ENCODE data around the gene KIF16B. TPM values are rescaled to one million over a fixed set of nuclear protein-coding genes. Genes with fewer than 3 reads are reported as not detected.

KIF16B gene
- total and polyA plus RNA-seq, 2 experiments from 2014 or later = 6.5 to 11.1 TPM

DNA sequence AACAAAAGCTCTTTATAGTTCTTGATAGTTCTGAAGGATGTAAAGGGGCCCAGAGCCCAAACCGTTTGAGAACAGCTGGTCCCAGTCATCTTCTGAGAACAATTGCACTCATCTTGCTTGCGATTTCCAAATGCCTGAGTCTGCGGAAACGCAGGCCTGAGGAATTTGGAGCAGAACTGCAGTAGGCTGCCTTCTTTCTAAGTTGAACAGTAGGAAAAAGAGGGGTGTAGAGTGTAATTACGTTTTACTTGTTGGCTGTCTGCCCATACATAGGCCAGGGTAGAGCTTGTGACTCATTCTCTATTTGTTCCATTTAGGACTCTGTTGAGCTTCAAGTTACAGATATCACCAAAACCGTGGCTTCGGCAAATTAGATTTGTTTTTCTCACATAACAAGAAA, 42.0 kb upstream of the KIF16B start (continued):
- TF ChIP-seq, protein P1, sequence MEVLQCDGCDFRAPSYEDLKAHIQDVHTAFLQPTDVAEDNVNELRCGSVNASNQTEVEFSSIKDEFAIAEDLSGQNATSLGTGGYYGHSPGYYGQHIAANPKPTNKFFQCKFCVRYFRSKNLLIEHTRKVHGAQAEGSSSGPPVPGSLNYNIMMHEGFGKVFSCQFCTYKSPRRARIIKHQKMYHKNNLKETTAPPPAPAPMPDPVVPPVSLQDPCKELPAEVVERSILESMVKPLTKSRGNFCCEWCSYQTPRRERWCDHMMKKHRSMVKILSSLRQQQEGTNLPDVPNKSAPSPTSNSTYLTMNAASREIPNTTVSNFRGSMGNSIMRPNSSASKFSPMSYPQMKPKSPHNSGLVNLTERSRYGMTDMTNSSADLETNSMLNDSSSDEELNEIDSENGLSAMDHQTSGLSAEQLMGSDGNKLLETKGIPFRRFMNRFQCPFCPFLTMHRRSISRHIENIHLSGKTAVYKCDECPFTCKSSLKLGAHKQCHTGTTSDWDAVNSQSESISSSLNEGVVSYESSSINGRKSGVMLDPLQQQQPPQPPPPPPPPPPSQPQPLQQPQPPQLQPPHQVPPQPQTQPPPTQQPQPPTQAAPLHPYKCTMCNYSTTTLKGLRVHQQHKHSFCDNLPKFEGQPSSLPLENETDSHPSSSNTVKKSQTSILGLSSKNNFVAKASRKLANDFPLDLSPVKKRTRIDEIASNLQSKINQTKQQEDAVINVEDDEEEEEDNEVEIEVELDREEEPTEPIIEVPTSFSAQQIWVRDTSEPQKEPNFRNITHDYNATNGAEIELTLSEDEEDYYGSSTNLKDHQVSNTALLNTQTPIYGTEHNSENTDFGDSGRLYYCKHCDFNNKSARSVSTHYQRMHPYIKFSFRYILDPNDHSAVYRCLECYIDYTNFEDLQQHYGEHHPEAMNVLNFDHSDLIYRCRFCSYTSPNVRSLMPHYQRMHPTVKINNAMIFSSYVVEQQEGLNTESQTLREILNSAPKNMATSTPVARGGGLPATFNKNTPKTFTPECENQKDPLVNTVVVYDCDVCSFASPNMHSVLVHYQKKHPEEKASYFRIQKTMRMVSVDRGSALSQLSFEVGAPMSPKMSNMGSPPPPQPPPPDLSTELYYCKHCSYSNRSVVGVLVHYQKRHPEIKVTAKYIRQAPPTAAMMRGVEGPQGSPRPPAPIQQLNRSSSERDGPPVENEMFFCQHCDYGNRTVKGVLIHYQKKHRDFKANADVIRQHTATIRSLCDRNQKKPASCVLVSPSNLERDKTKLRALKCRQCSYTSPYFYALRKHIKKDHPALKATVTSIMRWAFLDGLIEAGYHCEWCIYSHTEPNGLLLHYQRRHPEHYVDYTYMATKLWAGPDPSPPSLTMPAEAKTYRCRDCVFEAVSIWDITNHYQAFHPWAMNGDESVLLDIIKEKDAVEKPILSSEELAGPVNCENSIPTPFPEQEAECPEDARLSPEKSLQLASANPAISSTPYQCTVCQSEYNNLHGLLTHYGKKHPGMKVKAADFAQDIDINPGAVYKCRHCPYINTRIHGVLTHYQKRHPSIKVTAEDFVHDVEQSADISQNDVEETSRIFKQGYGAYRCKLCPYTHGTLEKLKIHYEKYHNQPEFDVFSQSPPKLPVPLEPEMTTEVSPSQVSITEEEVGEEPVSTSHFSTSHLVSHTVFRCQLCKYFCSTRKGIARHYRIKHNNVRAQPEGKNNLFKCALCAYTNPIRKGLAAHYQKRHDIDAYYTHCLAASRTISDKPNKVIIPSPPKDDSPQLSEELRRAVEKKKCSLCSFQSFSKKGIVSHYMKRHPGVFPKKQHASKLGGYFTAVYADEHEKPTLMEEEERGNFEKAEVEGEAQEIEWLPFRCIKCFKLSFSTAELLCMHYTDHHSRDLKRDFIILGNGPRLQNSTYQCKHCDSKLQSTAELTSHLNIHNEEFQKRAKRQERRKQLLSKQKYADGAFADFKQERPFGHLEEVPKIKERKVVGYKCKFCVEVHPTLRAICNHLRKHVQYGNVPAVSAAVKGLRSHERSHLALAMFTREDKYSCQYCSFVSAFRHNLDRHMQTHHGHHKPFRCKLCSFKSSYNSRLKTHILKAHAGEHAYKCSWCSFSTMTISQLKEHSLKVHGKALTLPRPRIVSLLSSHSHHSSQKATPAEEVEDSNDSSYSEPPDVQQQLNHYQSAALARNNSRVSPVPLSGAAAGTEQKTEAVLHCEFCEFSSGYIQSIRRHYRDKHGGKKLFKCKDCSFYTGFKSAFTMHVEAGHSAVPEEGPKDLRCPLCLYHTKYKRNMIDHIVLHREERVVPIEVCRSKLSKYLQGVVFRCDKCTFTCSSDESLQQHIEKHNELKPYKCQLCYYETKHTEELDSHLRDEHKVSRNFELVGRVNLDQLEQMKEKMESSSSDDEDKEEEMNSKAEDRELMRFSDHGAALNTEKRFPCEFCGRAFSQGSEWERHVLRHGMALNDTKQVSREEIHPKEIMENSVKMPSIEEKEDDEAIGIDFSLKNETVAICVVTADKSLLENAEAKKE (CRISPR knock-in tag; IDR thresholded peaks at IDR 0.05) = no peak
- TF ChIP-seq ZNF331 (CRISPR knock-in tag; IDR thresholded peaks at IDR 0.05; ENCODE audit: low read depth) (no peak), ZNF114 (CRISPR knock-in tag; IDR thresholded peaks at IDR 0.05) (no peak), CREB1 (CRISPR knock-in tag; IDR thresholded peaks at IDR 0.05; ENCODE audit: low read depth) (no peak), EZH2 (IDR thresholded peaks at IDR 0.05; ENCODE audit: low read depth, unreplicated experiment) (no peak), STAT1 (IDR thresholded peaks at IDR 0.05; ENCODE audit: unreplicated experiment) (no peak)
- TF ChIP-seq, protein P2, sequence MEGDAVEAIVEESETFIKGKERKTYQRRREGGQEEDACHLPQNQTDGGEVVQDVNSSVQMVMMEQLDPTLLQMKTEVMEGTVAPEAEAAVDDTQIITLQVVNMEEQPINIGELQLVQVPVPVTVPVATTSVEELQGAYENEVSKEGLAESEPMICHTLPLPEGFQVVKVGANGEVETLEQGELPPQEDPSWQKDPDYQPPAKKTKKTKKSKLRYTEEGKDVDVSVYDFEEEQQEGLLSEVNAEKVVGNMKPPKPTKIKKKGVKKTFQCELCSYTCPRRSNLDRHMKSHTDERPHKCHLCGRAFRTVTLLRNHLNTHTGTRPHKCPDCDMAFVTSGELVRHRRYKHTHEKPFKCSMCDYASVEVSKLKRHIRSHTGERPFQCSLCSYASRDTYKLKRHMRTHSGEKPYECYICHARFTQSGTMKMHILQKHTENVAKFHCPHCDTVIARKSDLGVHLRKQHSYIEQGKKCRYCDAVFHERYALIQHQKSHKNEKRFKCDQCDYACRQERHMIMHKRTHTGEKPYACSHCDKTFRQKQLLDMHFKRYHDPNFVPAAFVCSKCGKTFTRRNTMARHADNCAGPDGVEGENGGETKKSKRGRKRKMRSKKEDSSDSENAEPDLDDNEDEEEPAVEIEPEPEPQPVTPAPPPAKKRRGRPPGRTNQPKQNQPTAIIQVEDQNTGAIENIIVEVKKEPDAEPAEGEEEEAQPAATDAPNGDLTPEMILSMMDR (conservative IDR thresholded peaks at IDR 0.05; ENCODE audit: low read depth in 2 of 2) = no peak

DNA sequence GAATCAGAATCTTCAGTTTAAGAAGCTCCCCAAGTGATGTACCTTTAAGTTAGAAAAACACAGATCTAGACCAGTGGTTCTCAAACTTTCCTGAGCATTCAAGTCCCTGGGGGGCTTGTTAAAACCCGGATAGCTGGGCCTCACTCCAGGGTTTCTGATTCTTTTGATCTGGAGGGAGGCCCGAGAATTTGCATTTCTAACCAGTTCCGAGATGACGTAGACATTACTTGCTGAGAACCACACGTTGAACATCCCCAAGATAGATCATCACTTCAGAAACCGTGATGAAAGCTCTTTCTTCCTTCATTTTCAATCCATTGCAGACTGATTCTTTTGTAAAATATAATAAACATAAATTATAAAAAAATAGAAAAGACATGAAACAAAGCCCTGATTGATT, 40.7 kb upstream of the KIF16B start:
- peaks cover 5% of the 10 kb centered on the region for H3K27me3 Mint-ChIP-seq (ENCODE audit: insufficient read depth, low read depth, poor library complexity)
- DNase-seq (ENCODE audit: low spot score) = no peak
- H3K27me3 ChIP-seq (ENCODE audit: insufficient read depth) = no peaks in the 10 kb centered on the region
- H3F3A ChIP-seq (replicated peaks; ENCODE audit: low read depth) = no peaks in the 10 kb centered on the region
- H3K79me2 ChIP-seq (replicated peaks; ENCODE audit: insufficient read depth) = no peaks in the 10 kb centered on the region
- H3K4me3 ChIP-seq = no peak overlapping the region
- H2AFZ ChIP-seq = no peak overlapping the region
- H3K4me3 Mint-ChIP-seq = no peak overlapping the region
- no peaks in the 10 kb centered on the region for H3K9me2 ChIP-seq (ENCODE audit: insufficient read depth)
- no peak overlapping the region for H3K27ac ChIP-seq (ENCODE audit: low read depth)
- peaks cover 12% of the 10 kb centered on the region for H3K36me3 Mint-ChIP-seq (ENCODE audit: low read depth)
- ATAC-seq = no peak
- no peaks in the 10 kb centered on the region for H3K36me3 ChIP-seq (ENCODE audit: insufficient read depth)
- H3K4me2 ChIP-seq = no peak overlapping the region
- peaks cover 7% of the 10 kb centered on the region; the same call in 2 of the 3 replicates for H3K4me1 Mint-ChIP-seq
- H3K4me1 ChIP-seq (ENCODE audit: insufficient read depth) = no peaks in the 10 kb centered on the region
- H4K20me1 ChIP-seq (replicated peaks; ENCODE audit: insufficient read depth) = no peaks in the 10 kb centered on the region
- peaks cover 15% of the 10 kb centered on the region for H3K9me3 Mint-ChIP-seq
- H3K27ac Mint-ChIP-seq = no peak overlapping the region
- TF ChIP-seq ZNF114 (CRISPR knock-in tag; IDR thresholded peaks at IDR 0.05) (no peak), EZH2 (IDR thresholded peaks at IDR 0.05; ENCODE audit: low read depth, unreplicated experiment) (no peak), STAT1 (IDR thresholded peaks at IDR 0.05; ENCODE audit: unreplicated experiment) (no peak)
- TF ChIP-seq, protein P3, sequence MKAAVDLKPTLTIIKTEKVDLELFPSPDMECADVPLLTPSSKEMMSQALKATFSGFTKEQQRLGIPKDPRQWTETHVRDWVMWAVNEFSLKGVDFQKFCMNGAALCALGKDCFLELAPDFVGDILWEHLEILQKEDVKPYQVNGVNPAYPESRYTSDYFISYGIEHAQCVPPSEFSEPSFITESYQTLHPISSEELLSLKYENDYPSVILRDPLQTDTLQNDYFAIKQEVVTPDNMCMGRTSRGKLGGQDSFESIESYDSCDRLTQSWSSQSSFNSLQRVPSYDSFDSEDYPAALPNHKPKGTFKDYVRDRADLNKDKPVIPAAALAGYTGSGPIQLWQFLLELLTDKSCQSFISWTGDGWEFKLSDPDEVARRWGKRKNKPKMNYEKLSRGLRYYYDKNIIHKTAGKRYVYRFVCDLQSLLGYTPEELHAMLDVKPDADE (IDR thresholded peaks at IDR 0.05) = no peak

Data from GM23338 (cell line).